MM.1S (cell line): ENCODE results near the gene TGFB1I1.

Experiments
- DNase-seq: peaks from one replicate; pipeline ENCODE4 v3.0.0-alpha.2; 2015
- H2AFZ ChIP-seq: fragments of 300-600 bp; sonication (generic); 2 replicates; pipeline ENCODE4 v1.6.0; 2016; ENCODE audit warnings: antibody characterized with exemption, low read length
- H3F3A ChIP-seq: fragments of 300-600 bp; sonication (generic); 2 replicates; pipeline ENCODE4 v1.6.1; 2016; ENCODE audit warnings: mild to moderate bottlenecking, antibody characterized with exemption, low read length, moderate library complexity, mixed read lengths; ENCODE audit not compliant: insufficient read depth
- H3K27ac ChIP-seq: fragments of 300-600 bp; sonication (generic); 2 replicates; pipeline ENCODE4 v1.5.1; 2016; ENCODE audit warnings: mild to moderate bottlenecking, low read length
- H3K27me3 ChIP-seq: fragments of 300-600 bp; sonication (generic); replicated peaks from 2 replicates; pipeline ENCODE4 v1.6.0; 2016; ENCODE audit warnings: low read length; ENCODE audit not compliant: insufficient read depth
- H3K36me3 ChIP-seq: fragments of 300-600 bp; sonication (generic); replicated peaks from 2 replicates; pipeline ENCODE4 v1.6.1; 2016; ENCODE audit warnings: mild to moderate bottlenecking, low read length, mixed read lengths; ENCODE audit not compliant: insufficient read depth
- H3K4me1 ChIP-seq: fragments of 300-600 bp; sonication (generic); 2 replicates; pipeline ENCODE4 v1.6.1; 2016; ENCODE audit warnings: low read length, mixed read lengths
- H3K4me2 ChIP-seq: fragments of 300-600 bp; sonication (generic); 2 replicates; pipeline ENCODE4 v1.6.0; 2016; ENCODE audit warnings: low read depth, low read length
- H3K4me3 ChIP-seq: fragments of 300-600 bp; sonication (generic); 2 replicates; pipeline ENCODE4 v1.5.1; 2016; ENCODE audit warnings: low read length, mixed read lengths
- H3K79me2 ChIP-seq: fragments of 300-600 bp; sonication (generic); 2 replicates; pipeline ENCODE4 v1.6.1; 2016; ENCODE audit warnings: mixed run types, low read length, mixed read lengths
- H3K9ac ChIP-seq: fragments of 300-600 bp; sonication (generic); 2 replicates; pipeline ENCODE4 v1.6.1; 2016; ENCODE audit warnings: low read length, mixed read lengths
- H3K9me2 ChIP-seq: fragments of 300-600 bp; sonication (generic); replicated peaks from 2 replicates; pipeline ENCODE4 v1.6.1; 2016; ENCODE audit warnings: mild to moderate bottlenecking, low read length, mixed read lengths; ENCODE audit not compliant: insufficient read depth
- H3K9me3 ChIP-seq: fragments of 300-600 bp; sonication (generic); replicated peaks from 2 replicates; pipeline ENCODE4 v1.6.1; 2016; ENCODE audit warnings: mild to moderate bottlenecking, low read length, mixed read lengths; ENCODE audit not compliant: insufficient read depth
- H4K20me1 ChIP-seq: fragments of 300-600 bp; sonication (generic); 2 replicates; pipeline ENCODE4 v1.6.1; 2016; ENCODE audit warnings: mild to moderate bottlenecking, low read length, moderate library complexity, mixed read lengths; ENCODE audit not compliant: insufficient read depth
- EZH2 ChIP-seq: fragments of 300-600 bp; sonication (generic); optimal IDR thresholded peaks from 2 replicates; pipeline ENCODE3; 2017; ENCODE audit warnings: low read depth, mild to moderate bottlenecking, antibody characterized with exemption, low read length, mixed read lengths
- EZH2phosphoT487 ChIP-seq: fragments of 300-600 bp; sonication (generic); IDR thresholded peaks from 2 replicates; pipeline ENCODE4 v1.6.1; 2018; ENCODE audit warnings: antibody characterized with exemption, low read length
- TF ChIP-seq, protein P1 (sequence below): fragments of 300-600 bp; sonication (generic); IDR thresholded peaks from 2 replicates; pipeline ENCODE4 v1.5.1; 2016; ENCODE audit warnings: antibody characterized with exemption, low read length, mixed read lengths

TGFB1I1 gene

GRCh38 chr16:31499928-31500327, 28.0 kb downstream of the TGFB1I1 start:
- no peaks in the 10 kb centered on the region for H3K79me2 ChIP-seq
- no peaks in the 10 kb centered on the region for H3K27me3 ChIP-seq
- no peak overlapping the region for H3K9ac ChIP-seq
- no peak for DNase-seq
- H3K9me3 ChIP-seq, result no peaks in the 10 kb centered on the region
- no peak overlapping the region for H3K4me3 ChIP-seq
- H4K20me1 ChIP-seq, result no peaks in the 10 kb centered on the region
- no peak for TF ChIP-seq EZH2phosphoT487
- TF ChIP-seq, protein P1, sequence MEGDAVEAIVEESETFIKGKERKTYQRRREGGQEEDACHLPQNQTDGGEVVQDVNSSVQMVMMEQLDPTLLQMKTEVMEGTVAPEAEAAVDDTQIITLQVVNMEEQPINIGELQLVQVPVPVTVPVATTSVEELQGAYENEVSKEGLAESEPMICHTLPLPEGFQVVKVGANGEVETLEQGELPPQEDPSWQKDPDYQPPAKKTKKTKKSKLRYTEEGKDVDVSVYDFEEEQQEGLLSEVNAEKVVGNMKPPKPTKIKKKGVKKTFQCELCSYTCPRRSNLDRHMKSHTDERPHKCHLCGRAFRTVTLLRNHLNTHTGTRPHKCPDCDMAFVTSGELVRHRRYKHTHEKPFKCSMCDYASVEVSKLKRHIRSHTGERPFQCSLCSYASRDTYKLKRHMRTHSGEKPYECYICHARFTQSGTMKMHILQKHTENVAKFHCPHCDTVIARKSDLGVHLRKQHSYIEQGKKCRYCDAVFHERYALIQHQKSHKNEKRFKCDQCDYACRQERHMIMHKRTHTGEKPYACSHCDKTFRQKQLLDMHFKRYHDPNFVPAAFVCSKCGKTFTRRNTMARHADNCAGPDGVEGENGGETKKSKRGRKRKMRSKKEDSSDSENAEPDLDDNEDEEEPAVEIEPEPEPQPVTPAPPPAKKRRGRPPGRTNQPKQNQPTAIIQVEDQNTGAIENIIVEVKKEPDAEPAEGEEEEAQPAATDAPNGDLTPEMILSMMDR, result no peak
- TF ChIP-seq EZH2, result no peak
- no peaks in the 10 kb centered on the region for H3K4me1 ChIP-seq
- no peak overlapping the region for H3K27ac ChIP-seq
- H2AFZ ChIP-seq, result no peak overlapping the region
- H3K4me2 ChIP-seq, result no peak overlapping the region
- no peaks in the 10 kb centered on the region for H3F3A ChIP-seq
- no peaks in the 10 kb centered on the region for H3K36me3 ChIP-seq
- no peaks in the 10 kb centered on the region for H3K9me2 ChIP-seq

DNA sequence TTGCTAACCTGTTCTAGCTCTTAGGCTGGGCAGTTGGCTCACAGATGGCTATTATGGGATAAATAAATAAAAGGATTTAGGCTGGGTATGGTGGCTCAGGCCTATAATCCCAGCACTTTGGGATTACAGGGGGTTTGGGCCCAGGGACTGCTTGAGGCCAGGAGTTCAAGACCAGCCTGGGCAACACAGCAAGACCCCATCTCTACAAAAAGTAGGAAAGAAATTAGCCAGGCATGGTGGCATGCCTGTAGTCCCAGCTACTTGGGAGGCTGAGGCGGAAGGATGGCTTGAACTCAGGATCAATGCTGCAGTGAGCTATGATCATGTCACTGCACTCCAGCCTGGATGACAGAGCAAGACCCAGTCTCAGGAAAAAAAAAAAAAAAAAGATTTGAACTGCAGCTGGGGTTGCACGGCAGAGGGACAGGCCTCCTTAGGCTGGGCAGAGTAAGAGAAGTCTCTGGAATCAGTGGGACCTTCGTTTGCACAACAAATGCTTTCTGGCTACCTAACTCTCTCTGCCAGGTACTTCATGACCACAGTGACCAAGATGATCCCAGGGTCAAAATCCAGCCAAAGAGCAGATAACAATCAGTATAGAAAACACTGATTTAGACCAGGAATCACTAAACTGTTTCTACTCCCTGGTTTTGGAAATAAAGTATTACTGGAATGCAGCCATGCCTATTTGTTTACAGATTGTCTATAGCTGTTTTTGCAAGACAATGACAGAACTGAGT, 29.4 kb downstream of the TGFB1I1 start:
- Histone ChIP-seq H3F3A (no peaks in the 10 kb centered on the region), H3K27ac (no peak overlapping the region), H3K9me2 (no peaks in the 10 kb centered on the region), H3K79me2 (peaks cover under 1% of the 10 kb centered on the region; the same call in 1 of the 2 replicates), H3K4me1 (no peaks in the 10 kb centered on the region), H3K36me3 (no peaks in the 10 kb centered on the region), H3K9ac (no peak overlapping the region), H2AFZ (no peak overlapping the region), H3K27me3 (no peaks in the 10 kb centered on the region), H4K20me1 (no peaks in the 10 kb centered on the region), H3K9me3 (no peaks in the 10 kb centered on the region), H3K4me3 (no peak overlapping the region), H3K4me2 (no peak overlapping the region)
- DNase-seq, result no peak
- TF ChIP-seq EZH2 (no peak), EZH2phosphoT487 (no peak)
- TF ChIP-seq, protein P1, result no peak

DNA sequence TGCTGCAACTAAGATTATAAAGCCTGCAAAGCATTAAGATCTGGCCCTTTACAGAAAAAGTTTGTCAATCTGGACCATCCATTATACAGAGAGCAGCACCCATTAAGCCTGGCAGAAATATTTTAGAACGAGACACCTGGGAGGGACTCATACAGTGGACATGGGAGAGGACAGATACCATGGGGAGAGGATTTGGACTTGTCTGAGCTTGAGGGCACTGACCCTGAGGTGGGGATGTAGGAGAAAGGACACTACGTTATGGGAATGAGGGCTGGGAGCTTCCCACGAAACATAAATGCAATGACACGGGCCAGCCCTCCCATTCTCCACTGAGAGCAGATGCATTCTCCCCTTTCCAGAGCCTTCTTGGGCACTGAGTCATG, 30.0 kb downstream of the TGFB1I1 start:
- Histone ChIP-seq H3K9me3 (no peaks in the 10 kb centered on the region), H3K27me3 (no peaks in the 10 kb centered on the region), H3K36me3 (no peaks in the 10 kb centered on the region), H4K20me1 (no peaks in the 10 kb centered on the region), H3K4me2 (no peak overlapping the region), H3K4me3 (no peak overlapping the region), H3K27ac (no peak overlapping the region), H3F3A (no peaks in the 10 kb centered on the region), H3K9me2 (no peaks in the 10 kb centered on the region), H3K9ac (no peak overlapping the region), H2AFZ (no peak overlapping the region), H3K79me2 (peaks cover 6% of the 10 kb centered on the region), H3K4me1 (peaks cover 3% of the 10 kb centered on the region; the same call in 1 of the 2 replicates)
- TF ChIP-seq EZH2 (no peak), EZH2phosphoT487 (no peak)
- TF ChIP-seq, protein P1, result no peak
- no peak for DNase-seq
